ENCODE measurements around the gene PCARE.

Gene PCARE

DNA sequence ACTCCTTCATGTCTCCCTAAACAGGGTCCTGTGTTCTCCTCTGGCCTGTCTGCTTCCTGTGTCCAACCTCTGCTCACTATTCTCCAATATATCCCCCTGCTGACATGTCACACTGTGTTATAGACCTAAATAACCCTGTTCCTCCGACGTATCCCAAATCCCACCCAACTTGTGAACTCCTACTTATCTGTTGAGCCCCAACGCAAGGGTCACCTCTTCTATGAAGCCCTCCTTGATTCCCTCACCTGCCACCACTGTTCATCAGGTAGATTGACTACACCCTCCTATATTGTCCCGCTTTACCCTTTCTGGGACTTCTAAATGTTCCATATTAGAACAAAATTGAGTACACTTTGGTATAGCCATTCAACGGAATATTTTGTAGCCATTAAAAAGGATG is 42.1 kb downstream of the PCARE start:
- no peak for DNase-seq

- DNase-seq: no peak
Observed at GRCh38 chr2:29031046-29031445, 43.3 kb downstream of the PCARE start.

DNA sequence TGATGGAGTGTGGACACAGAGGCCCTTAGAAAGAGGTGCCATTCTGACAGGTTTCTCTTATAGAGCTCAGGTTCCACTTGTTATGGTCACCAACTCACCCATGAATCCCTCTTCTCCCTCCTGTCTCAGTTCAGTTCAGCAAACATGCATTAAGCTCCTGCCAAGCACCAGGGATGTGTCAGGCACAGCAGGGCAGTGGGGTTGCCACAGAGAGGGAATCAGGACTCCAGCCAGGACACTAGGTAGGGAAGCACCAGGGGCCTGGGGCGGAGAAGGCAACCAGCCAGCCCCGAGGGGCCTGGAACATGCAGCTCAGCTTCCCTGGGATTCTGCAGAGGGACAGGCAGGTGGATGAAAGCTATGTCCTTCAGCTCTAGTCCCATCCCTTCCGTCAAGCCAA is 48.6 kb downstream of the PCARE start:
- DNase-seq: no peak

DNA sequence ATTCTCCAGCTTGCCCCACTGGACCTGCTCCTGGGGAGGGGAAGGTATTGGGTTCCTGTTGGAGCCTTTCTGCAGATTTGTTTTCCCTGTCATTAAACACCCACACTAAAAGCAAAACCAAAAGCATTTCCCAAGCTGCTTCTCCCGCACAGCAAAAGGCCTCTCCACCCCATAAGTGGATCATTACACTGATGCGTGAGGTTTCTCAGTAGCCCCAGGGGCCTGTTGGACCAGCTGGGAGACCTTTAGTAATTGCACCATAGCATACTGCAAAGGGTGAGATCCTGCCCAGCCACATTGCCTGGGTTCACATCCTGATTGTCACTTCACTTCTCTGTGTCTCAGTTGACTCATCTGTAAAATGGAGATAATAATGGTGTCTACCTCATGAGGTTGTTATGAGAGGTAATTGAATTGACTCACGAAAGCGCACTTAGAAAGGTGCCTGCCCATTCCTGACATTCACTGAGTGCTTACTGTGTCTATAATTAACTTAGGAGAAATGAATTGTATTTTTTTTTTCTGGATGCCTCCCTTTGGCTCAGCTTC is 49.4 kb downstream of the PCARE start:
- DNase-seq: no peak

DNA sequence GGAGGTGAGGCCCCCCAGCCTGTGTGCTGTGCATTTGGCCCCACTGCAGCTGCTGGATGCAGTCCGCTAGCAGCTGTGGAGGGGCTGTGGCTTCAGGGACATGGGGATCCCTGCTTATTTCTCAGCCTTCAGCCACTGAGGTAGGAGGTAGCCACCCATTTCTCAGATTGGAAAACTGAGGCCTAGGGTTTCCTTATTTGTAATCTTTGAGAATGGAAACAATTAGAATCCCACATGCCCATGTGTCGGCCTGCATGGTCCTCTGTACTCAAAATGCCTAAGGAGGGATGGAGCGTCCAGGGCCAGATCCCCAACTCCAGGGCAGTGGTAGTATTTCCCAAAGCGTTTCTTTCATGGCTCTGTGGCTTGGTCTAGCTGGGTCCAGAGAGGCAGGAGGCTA is 51.1 kb downstream of the PCARE start:
- no peak for DNase-seq

DNA sequence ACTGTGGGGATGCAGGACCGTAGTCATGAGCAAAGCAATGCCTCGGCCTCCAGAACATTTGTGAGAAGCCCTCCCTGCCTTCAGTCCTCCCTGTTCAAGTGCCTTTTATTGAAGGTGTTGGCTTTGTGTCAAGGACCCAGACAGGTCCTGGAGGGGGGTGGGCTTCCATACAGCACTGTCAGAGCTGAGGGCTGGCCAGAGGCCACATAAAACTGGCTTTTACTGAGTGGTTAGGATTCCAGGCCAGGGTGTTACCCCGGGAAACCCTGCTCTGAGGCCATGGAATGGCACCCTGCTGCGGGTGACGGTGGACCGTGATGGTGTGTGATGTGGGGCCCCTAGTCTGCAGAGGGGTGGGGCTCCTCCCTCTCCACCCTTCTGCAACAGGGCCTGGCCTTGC is 51.6 kb downstream of the PCARE start:
- no peak for DNase-seq

DNA sequence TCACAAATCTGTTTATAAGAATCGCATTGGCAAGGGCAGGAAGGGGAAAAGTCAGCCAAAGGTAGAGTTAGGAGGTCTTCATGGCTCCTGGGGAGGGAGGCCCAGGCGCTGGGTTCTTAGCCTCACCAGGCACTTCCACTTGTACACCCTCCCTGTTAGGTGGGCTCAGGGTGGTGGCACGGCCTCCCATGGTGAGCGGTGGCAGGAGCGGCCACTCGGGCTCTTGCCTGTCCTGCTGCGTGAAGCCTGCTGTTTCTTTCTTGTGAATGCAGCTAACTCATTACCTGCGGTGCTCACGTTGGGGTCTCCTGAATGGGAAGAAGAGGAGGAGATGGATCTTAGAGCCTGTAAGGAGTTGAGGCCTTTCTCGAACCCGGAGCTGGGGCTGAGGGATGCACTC is 52.4 kb downstream of the PCARE start:
- DNase-seq: no peak

DNA sequence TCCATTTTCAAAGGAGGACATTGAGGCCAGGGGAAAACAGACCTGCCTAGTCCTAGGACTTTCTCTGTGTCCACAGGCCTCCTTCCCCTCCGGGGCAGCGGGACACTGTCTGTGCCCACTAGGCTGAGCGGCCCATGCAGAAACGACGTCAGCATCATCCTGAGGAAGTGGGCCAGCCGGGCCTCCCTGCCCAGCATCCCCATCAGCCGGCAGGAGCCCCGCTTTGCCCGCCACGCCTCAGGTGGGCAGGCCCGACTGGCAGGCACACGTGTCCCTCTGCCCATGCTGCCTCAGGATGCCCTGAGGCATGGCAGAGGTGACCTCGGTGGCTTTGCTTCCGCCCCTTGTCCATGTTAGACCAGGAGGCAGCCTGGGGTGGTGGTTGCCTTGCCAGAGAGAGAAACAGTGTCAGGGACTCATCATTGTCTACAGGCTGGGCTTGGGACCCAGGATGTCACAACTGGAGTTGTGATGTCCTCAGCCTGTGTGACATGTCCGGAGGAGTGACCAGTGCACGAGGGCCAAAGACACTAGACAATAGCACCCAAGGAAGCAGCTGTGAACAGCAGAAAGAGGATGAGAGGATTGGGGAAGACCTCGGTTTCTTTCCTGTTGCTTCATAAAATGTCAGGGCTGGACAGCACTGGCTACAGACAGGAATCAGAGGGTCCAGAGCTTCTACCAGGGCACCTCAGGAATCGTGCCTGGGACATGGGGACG is 56.4 kb downstream of the PCARE start:
- DNase-seq: no peak

GRCh38 chr2:29016504-29016903 is 57.8 kb downstream of the PCARE start:
- DNase-seq: no peak

DNA sequence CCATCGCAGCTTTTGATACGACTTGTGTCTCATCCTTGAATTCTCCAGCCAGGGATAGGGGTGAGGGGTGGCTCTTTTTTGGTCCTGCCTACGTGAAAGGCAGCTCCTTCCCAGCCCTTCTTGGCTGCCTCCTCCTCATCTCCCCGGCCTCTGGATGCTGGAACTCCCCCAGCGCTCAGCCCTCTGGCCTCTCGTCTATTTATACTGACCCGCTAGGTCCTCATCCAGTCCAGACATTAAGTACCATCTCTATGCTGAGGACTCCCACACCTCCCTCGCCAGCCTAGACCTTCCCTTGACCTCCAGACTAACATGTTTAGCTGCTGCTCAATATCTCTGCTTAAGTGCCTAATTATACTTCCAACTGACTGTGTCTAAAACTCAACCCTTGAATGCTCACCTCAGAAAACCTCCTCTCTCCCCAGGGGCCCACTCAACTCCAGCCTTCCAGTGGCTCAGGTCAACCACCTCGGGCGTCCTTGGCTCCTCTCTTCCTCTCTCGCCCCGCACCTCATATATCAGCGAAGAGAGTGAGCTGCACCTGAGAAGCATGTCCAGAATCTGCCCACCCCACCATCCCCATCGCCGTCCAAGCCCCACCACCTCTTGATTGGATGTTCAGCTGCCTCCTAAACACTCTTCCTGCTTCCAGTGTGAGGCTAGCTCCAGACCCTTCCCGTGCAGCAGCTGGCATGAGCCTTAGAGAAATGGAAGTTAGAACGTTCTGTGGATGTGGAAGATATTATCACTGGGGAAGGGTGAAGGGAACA is 58.4 kb downstream of the PCARE start:
- no peak for DNase-seq

- DNase-seq: no peak
Observed at GRCh38 chr2:29014811-29015421, 59.4 kb downstream of the PCARE start.

DNA sequence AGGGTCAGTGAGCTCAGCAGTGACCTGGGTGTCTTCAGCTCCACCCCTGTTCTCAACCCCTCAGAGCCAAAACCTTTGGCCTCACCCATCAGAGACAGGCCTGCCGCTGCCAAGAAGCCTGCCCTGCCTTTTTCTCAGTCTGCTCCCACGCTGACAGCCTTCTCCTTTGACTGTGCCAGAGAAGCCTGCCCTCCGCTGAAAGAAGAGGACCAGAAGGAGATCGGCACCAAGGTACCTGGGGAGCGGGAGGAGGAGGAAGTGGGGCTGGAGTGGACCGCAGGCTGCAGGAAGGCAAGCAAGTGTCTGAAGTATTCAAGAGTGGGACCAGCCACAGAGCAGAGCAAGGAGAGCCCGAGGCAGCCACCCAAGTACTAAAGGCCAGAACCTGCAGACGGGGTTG is 60.0 kb downstream of the PCARE start:
- no peak for DNase-seq

GRCh38 chr2:29013057-29013780 is 61.1 kb downstream of the PCARE start:
- DNase-seq: no peak

DNA sequence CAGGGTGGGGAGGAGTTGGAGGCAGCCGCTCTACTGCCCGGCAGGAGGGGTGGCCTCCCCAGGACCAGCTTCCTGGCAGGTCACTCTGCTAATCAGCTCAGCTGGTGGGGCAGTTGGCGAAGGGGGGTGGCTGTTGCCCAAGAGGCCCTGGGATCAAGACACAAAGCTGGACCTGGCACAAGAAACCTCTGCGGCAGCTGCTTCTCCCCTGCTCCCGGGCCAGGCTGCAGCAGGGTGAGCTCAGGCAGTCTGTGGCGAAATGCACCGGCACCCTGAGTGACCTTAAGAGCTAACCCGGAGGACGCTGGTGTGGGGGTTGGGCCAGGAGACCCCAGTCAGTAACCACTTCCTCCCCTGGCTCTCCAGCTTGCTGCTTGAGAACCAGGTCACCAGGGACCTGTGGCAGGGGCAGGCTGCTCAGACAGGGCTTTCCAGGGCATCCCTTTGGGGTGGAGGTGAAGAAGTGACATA is 62.1 kb downstream of the PCARE start:
- no peak for DNase-seq

Data from SHP77 treated with DMSO at 0.1 percent for 48 hours (cell line).